Measurements from ENCODE around the gene TIGD6.
"Not testable (repeated sequence)": the region's sequence is repeated elsewhere in the genome, so short reads cannot be mapped to it uniquely, and the experiment has no call there.

The TIGD6 gene

GRCh38 chr5:149948993-149949392 is 51.5 kb downstream of the TIGD6 start:
- in situ Hi-C loops (cut with HindIII; ENCODE audit: low sequenced_read_pairs) = loop anchor here (5.0 to 10.0 kb wide), 2 partner anchors 56 to 97 kb away; partner anchors contain the start of genes HMGXB3 and TIGD6
- TF ChIP-seq CTCF (IDR thresholded peaks at IDR 0.05; ENCODE audit: low read depth, low read length, missing control alignments) = no peak
- no peak overlapping the region for H3K4me3 ChIP-seq (ENCODE audit: low read depth, low read length)
- no peak for DNase-seq (ENCODE audit: low read depth)

GRCh38 chr5:149946118-149946517 is 54.3 kb downstream of the TIGD6 start:
- in situ Hi-C loops (cut with HindIII; ENCODE audit: low sequenced_read_pairs) = loop anchor here (5.0 to 10.0 kb wide), 2 partner anchors 59 to 94 kb away; partner anchors contain the start of genes HMGXB3 and TIGD6
- no peak for DNase-seq (ENCODE audit: low read depth)
- no peak overlapping the region for H3K4me3 ChIP-seq (ENCODE audit: low read depth, low read length)
- TF ChIP-seq CTCF (IDR thresholded peaks at IDR 0.05; ENCODE audit: low read depth, low read length, missing control alignments) = no peak

- TF ChIP-seq CTCF (IDR thresholded peaks at IDR 0.05; ENCODE audit: low read depth, low read length, missing control alignments) = no peak
- no peak within 1 kb of the TSS for H3K4me3 ChIP-seq (ENCODE audit: low read depth, low read length)
- DNase-seq (ENCODE audit: low read depth) = no peak
- in situ Hi-C loops (cut with HindIII; ENCODE audit: low sequenced_read_pairs) = loop anchor here (5.0 to 10.0 kb wide), 2 partner anchors 60 to 92 kb away; partner anchors contain the start of genes HMGXB3 and TIGD6
These were observed 55.8 kb downstream of the TIGD6 start, which contains the start of gene PDE6A for GRCh38 chr5:149944666-149945065. TSS of gene PDE6A (minus strand) at chr5:149944793. CDS start at chr5:149944673, 120 bp downstream.

GRCh38 chr5:149943177-149943949 is 57.1 kb downstream of the TIGD6 start:
- H3K4me3 ChIP-seq (ENCODE audit: low read depth, low read length); DNase-seq (ENCODE audit: low read depth): not testable (repeated sequence)
- in situ Hi-C loops (cut with HindIII; ENCODE audit: low sequenced_read_pairs) = loop anchor here (10.0 kb wide), 1 partner anchor 61 kb away; the partner anchor contains the start of genes HMGXB3 and TIGD6
